ENCODE results near the gene ZNF335. TPM values are rescaled to one million over a fixed set of nuclear protein-coding genes. Genes with fewer than 3 reads are reported as not detected.

The ZNF335 gene, protein sequence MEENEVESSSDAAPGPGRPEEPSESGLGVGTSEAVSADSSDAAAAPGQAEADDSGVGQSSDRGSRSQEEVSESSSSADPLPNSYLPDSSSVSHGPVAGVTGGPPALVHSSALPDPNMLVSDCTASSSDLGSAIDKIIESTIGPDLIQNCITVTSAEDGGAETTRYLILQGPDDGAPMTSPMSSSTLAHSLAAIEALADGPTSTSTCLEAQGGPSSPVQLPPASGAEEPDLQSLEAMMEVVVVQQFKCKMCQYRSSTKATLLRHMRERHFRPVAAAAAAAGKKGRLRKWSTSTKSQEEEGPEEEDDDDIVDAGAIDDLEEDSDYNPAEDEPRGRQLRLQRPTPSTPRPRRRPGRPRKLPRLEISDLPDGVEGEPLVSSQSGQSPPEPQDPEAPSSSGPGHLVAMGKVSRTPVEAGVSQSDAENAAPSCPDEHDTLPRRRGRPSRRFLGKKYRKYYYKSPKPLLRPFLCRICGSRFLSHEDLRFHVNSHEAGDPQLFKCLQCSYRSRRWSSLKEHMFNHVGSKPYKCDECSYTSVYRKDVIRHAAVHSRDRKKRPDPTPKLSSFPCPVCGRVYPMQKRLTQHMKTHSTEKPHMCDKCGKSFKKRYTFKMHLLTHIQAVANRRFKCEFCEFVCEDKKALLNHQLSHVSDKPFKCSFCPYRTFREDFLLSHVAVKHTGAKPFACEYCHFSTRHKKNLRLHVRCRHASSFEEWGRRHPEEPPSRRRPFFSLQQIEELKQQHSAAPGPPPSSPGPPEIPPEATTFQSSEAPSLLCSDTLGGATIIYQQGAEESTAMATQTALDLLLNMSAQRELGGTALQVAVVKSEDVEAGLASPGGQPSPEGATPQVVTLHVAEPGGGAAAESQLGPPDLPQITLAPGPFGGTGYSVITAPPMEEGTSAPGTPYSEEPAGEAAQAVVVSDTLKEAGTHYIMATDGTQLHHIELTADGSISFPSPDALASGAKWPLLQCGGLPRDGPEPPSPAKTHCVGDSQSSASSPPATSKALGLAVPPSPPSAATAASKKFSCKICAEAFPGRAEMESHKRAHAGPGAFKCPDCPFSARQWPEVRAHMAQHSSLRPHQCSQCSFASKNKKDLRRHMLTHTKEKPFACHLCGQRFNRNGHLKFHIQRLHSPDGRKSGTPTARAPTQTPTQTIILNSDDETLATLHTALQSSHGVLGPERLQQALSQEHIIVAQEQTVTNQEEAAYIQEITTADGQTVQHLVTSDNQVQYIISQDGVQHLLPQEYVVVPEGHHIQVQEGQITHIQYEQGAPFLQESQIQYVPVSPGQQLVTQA (N-terminal part only)
- total RNA-seq, result 6.3 TPM

DNA sequence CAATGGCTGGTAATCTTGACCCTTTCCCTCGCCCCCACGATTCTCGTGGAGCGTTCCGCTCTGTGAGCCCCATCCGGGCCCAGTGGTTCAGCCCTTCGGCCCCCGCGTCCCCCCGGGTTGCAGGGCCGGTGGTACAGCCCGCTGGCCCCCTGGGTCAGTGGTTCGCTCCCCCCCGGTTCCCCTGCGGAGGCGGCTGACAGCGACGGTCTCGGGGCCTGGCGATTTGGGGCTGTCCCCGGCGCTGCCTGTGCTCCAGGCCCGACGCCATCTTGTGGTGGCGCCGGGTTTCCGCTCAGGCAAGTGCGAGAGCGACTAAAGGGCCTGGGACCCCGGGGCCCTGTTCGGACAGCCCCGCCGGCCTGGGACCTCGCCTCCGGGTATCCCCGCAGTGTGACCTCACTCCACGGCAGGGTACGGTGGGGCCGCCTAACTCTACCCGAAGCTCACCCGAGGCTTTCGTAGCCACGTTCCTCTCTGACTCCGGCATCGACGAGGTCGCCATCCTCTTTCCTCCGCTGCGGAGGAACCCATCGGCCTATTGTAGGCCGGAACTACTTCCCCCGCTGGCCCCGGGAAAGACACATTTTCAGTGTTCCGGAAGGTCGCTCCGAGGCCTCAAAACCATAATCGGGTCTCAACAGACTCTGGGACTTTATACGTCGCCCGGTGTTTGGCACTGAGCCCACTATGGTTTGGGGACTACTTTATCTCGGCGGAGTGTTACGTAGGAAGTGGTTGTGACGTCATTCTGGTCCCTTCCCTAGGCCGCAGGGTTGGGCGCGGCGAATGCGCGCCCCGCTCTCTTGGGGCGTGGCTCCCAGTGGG is at the start of gene ZNF335:
TSS of gene ZNF335 (minus strand) at position 529 of the 825 bp plus-strand sequence. CDS start 793 bp downstream, outside the sequence.
- H3K4me3 ChIP-seq (ENCODE audit: low read length in 3 of 3), result peak within 1 kb of the TSS; percentile 98 to 99 (median 99)
- peaks cover 24 to 29% (median 24%) of the 10 kb centered on the region in 3 donors for H3K36me3 ChIP-seq (ENCODE audit: control insufficient read depth in 3 of 3, insufficient read depth in 3 of 3, low read length in 3 of 3)
- peaks cover 32 to 38% (median 37%) of the 10 kb centered on the region in 3 donors for H3K4me1 ChIP-seq (ENCODE audit: control insufficient read depth in 3 of 3, insufficient read depth in 3 of 3, low read length in 3 of 3)
- H3K9me3 ChIP-seq (ENCODE audit: control insufficient read depth in 3 of 3, low read length in 3 of 3), result no peaks in the 10 kb centered on the region
- H3K27ac ChIP-seq (ENCODE audit: low read depth, low read length), result peak within 1 kb of the TSS; percentile 99
- H3K9ac ChIP-seq (ENCODE audit: low read depth in 1 of 3, low read length in 3 of 3), result peak within 1 kb of the TSS; percentile 96 to 99 (median 99)
- no peaks in the 10 kb centered on the region for H3K27me3 ChIP-seq (ENCODE audit: control insufficient read depth in 3 of 3, insufficient read depth in 3 of 3, low read length in 3 of 3)

DNA sequence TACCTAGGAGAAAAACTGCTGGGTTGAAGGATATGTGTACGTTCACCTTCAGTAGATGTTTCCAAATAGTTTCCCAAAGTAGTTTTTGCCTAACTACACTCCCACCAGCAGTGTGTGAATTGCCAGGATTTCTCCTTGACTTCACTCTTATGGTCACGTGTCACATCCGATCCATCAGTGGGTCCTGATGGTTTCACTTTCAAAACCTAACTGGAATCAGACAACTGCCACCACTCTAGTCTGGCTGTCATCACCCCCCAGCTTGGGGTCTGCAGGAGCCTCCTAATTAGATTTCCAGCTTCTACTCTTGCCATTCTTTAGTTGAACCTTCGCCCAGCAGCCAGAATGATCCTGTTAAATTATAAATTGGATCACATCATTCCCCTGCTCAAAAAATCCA is 48.6 kb upstream of the ZNF335 start:
- Histone ChIP-seq H3K27ac (ENCODE audit: low read depth, low read length) (no peak overlapping the region), H3K9me3 (ENCODE audit: control insufficient read depth in 3 of 3, low read length in 3 of 3) (no peaks in the 10 kb centered on the region), H3K27me3 (ENCODE audit: control insufficient read depth in 3 of 3, insufficient read depth in 3 of 3, low read length in 3 of 3) (peaks cover 60 to 76% (median 66%) of the 10 kb centered on the region in 3 donors)

DNA sequence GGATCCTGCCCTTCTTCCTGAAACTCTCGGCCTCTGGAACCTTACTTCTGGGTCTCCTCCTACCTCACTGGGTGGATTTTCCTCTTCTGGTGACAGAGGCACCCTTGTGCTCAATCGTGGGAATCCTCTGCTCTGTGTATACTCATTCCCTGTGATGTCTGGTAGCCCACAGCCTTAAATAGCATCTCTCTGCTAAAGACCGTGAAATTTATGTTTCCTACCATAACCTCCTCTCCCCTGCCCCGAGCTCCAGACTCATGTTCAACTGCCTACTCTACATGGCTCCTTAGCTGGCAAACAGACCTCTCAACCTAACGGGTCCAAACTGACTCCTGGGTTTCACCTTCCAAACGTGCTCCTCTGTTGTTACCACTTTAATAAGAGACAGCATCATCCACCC is 46.6 kb upstream of the ZNF335 start:
- no peak overlapping the region for H3K4me3 ChIP-seq (ENCODE audit: low read length in 3 of 3)
- no peak overlapping the region for H3K9ac ChIP-seq (ENCODE audit: low read depth in 1 of 3, low read length in 3 of 3)
- peaks cover 51 to 74% (median 65%) of the 10 kb centered on the region in 3 donors for H3K27me3 ChIP-seq (ENCODE audit: control insufficient read depth in 3 of 3, insufficient read depth in 3 of 3, low read length in 3 of 3)
- no peaks in the 10 kb centered on the region for H3K9me3 ChIP-seq (ENCODE audit: control insufficient read depth in 3 of 3, low read length in 3 of 3)
- H3K36me3 ChIP-seq (ENCODE audit: control insufficient read depth in 3 of 3, insufficient read depth in 3 of 3, low read length in 3 of 3), result no peaks in the 10 kb centered on the region
- peaks cover 0 to 5% (median 3%) of the 10 kb centered on the region in 3 donors for H3K4me1 ChIP-seq (ENCODE audit: control insufficient read depth in 3 of 3, insufficient read depth in 3 of 3, low read length in 3 of 3)
- H3K27ac ChIP-seq (ENCODE audit: low read depth, low read length), result no peak overlapping the region

More for the DNA sequence above, 48.6 kb upstream of the ZNF335 start:
- Histone ChIP-seq H3K36me3 (ENCODE audit: control insufficient read depth in 3 of 3, insufficient read depth in 3 of 3, low read length in 3 of 3) (no peaks in the 10 kb centered on the region), H3K9ac (ENCODE audit: low read depth in 1 of 3, low read length in 3 of 3) (no peak overlapping the region), H3K4me1 (ENCODE audit: control insufficient read depth in 3 of 3, insufficient read depth in 3 of 3, low read length in 3 of 3) (peaks cover 0 to 2% (median 0%) of the 10 kb centered on the region in 3 donors), H3K4me3 (ENCODE audit: low read length in 3 of 3) (no peak overlapping the region)

DNA sequence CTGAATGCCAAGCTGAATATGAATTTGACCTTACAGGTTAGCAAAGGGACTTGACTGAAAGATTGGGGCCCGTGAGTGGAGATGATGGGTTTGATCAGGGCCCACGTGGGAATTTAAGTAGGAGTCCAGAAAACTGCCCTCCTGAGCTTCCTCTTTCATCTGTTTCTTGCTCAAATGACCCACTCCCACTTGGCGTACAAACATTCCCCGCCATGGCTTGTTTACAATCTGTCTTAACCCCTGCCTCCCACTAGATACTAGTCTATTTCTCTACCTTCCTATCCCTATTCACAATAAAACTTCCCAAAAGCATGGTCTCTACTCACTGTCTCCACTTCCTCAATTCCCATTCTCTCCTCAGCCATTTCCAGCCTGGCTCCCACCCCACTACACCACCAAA is 46.1 kb upstream of the ZNF335 start:
- Histone ChIP-seq H3K9ac (ENCODE audit: low read depth in 1 of 3, low read length in 3 of 3) (no peak overlapping the region), H3K27me3 (ENCODE audit: control insufficient read depth in 3 of 3, insufficient read depth in 3 of 3, low read length in 3 of 3) (peaks cover 51 to 75% (median 65%) of the 10 kb centered on the region in 3 donors), H3K36me3 (ENCODE audit: control insufficient read depth in 3 of 3, insufficient read depth in 3 of 3, low read length in 3 of 3) (no peaks in the 10 kb centered on the region), H3K4me3 (ENCODE audit: low read length in 3 of 3) (no peak overlapping the region), H3K4me1 (ENCODE audit: control insufficient read depth in 3 of 3, insufficient read depth in 3 of 3, low read length in 3 of 3) (peaks cover 0 to 5% (median 3%) of the 10 kb centered on the region in 3 donors), H3K27ac (ENCODE audit: low read depth, low read length) (no peak overlapping the region), H3K9me3 (ENCODE audit: control insufficient read depth in 3 of 3, low read length in 3 of 3) (no peaks in the 10 kb centered on the region)

DNA sequence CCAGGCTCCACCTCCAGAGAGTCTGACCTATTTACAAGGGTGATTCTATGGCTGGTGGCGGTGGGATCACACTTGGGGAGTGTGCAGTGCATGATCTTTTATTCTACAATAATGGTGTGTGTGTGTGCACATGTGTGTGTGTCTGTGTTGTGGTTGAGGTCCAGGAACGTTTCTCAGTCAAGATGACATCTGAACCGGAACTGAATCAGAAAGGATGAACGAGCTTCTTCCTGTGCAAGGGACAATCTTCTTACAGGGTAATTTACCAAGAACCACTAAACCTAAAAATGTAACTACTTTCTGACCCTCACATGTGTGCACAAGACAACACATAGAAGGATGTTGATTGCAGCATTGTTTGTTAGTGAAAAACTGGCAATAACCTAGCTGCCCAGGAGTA is 45.3 kb upstream of the ZNF335 start:
- no peak overlapping the region for H3K4me3 ChIP-seq (ENCODE audit: low read length in 3 of 3)
- peaks cover 0 to 3% (median 3%) of the 10 kb centered on the region in 3 donors for H3K4me1 ChIP-seq (ENCODE audit: control insufficient read depth in 3 of 3, insufficient read depth in 3 of 3, low read length in 3 of 3)
- peaks cover 54 to 76% (median 66%) of the 10 kb centered on the region in 3 donors for H3K27me3 ChIP-seq (ENCODE audit: control insufficient read depth in 3 of 3, insufficient read depth in 3 of 3, low read length in 3 of 3)
- no peak overlapping the region for H3K27ac ChIP-seq (ENCODE audit: low read depth, low read length)
- H3K9me3 ChIP-seq (ENCODE audit: control insufficient read depth in 3 of 3, low read length in 3 of 3), result no peaks in the 10 kb centered on the region
- no peaks in the 10 kb centered on the region for H3K36me3 ChIP-seq (ENCODE audit: control insufficient read depth in 3 of 3, insufficient read depth in 3 of 3, low read length in 3 of 3)
- no peak overlapping the region for H3K9ac ChIP-seq (ENCODE audit: low read depth in 1 of 3, low read length in 3 of 3)

DNA sequence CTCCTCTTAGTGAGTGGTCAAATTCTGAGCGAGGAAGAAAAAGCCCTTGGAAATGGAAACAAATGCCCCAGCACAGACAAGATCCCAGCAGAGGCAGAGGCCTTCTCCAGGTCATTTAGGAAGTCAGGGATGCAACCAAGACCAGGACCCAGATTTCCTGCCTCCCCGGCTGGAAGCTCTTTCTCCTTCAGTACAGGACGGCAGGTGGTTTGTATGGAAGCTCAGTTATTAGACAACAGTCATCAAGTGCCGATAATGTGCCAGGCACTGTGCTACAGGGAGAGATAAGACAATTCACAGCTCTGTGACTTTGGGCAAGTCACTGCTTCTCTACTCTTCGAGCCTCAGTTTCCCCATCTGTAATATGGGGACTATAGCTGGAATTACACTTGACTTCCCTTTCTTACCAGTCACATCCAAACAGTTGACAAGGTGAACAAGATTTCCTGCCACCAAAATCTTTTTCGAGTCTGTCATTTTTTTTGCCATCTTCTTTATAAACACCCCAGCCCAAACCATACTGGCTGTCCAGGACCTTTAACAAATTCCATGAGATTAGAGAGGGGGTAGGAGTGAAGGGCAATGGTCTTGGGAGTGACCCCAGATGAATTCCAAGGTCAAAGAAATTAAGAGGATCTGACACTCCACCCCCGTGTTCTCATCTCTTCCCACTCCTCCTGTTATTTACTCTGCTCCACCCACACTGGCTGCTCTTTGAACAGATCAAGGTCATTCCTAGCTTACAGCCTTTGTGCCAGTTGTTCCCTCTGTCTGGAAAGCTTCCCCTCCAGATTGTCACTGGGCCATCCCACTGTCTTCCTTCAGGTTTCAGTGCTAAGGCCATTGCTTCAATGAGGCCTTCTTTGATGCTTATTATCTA is 42.8 kb upstream of the ZNF335 start:
- Histone ChIP-seq H3K4me1 (ENCODE audit: control insufficient read depth in 3 of 3, insufficient read depth in 3 of 3, low read length in 3 of 3) (peaks cover 0 to 12% (median 7%) of the 10 kb centered on the region in 3 donors), H3K4me3 (ENCODE audit: low read length in 3 of 3) (no peak overlapping the region), H3K9me3 (ENCODE audit: control insufficient read depth in 3 of 3, low read length in 3 of 3) (no peaks in the 10 kb centered on the region), H3K27ac (ENCODE audit: low read depth, low read length) (no peak overlapping the region), H3K9ac (ENCODE audit: low read depth in 1 of 3, low read length in 3 of 3) (no peak overlapping the region), H3K27me3 (ENCODE audit: control insufficient read depth in 3 of 3, insufficient read depth in 3 of 3, low read length in 3 of 3) (peaks cover 62 to 78% (median 77%) of the 10 kb centered on the region in 3 donors), H3K36me3 (ENCODE audit: control insufficient read depth in 3 of 3, insufficient read depth in 3 of 3, low read length in 3 of 3) (no peaks in the 10 kb centered on the region)

DNA sequence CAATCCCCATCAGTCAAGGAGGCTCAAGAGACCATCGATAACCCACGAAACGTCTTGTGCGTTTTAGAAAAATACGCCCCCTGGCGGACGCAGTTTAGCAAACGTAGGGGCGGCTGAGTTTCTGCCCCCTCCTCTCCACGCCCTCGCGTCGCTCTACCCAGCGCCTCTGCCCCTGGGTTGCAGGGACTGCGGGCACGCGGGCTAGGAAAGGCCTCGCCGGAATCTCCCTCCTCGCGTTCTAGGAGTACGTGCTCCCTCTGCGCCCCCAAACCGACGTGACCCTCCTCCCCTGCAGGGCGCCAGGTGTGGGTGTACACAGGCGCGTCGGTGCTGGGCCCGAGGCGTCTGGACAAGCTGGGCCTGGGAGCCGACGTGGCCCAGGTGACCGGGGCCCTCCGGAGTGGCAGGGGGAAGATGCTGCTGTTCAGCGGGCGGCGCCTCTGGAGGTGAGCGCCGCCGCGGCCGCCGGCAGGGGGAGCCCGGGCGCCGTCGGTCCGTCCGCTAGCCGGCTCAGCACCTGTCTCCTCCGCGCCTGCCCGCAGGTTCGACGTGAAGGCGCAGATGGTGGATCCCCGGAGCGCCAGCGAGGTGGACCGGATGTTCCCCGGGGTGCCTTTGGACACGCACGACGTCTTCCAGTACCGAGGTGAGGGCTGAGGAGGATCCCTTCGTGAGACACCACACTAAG is 42.0 kb upstream of the ZNF335 start:
- Histone ChIP-seq H3K27me3 (ENCODE audit: control insufficient read depth in 3 of 3, insufficient read depth in 3 of 3, low read length in 3 of 3) (peaks cover 69 to 85% (median 83%) of the 10 kb centered on the region in 3 donors), H3K4me3 (ENCODE audit: low read length in 3 of 3) (no peak overlapping the region), H3K4me1 (ENCODE audit: control insufficient read depth in 3 of 3, insufficient read depth in 3 of 3, low read length in 3 of 3) (peaks cover 0 to 12% (median 7%) of the 10 kb centered on the region in 3 donors), H3K9me3 (ENCODE audit: control insufficient read depth in 3 of 3, low read length in 3 of 3) (no peaks in the 10 kb centered on the region), H3K9ac (ENCODE audit: low read depth in 1 of 3, low read length in 3 of 3) (no peak overlapping the region), H3K36me3 (ENCODE audit: control insufficient read depth in 3 of 3, insufficient read depth in 3 of 3, low read length in 3 of 3) (no peaks in the 10 kb centered on the region), H3K27ac (ENCODE audit: low read depth, low read length) (no peak overlapping the region)

DNA sequence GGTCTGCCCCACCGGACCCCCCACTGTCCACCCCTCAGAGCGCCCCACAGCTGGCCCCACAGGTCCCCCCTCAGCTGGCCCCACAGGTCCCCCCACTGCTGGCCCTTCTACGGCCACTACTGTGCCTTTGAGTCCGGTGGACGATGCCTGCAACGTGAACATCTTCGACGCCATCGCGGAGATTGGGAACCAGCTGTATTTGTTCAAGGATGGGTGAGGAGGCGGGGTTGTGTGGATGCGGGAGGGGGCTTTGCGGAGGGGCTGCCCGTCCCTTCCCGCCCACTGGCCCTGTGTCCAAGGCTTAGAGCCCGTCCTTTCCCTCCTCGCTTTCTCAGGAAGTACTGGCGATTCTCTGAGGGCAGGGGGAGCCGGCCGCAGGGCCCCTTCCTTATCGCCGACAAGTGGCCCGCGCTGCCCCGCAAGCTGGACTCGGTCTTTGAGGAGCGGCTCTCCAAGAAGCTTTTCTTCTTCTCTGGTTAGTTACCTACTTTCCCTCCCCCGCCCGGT is 41.4 kb upstream of the ZNF335 start:
- peaks cover 0 to 14% (median 7%) of the 10 kb centered on the region in 3 donors for H3K4me1 ChIP-seq (ENCODE audit: control insufficient read depth in 3 of 3, insufficient read depth in 3 of 3, low read length in 3 of 3)
- peaks cover 71 to 85% (median 83%) of the 10 kb centered on the region in 3 donors for H3K27me3 ChIP-seq (ENCODE audit: control insufficient read depth in 3 of 3, insufficient read depth in 3 of 3, low read length in 3 of 3)
- no peaks in the 10 kb centered on the region for H3K36me3 ChIP-seq (ENCODE audit: control insufficient read depth in 3 of 3, insufficient read depth in 3 of 3, low read length in 3 of 3)
- H3K9ac ChIP-seq (ENCODE audit: low read depth in 1 of 3, low read length in 3 of 3), result no peak overlapping the region
- H3K4me3 ChIP-seq (ENCODE audit: low read length in 3 of 3), result no peak overlapping the region
- H3K27ac ChIP-seq (ENCODE audit: low read depth, low read length), result no peak overlapping the region
- H3K9me3 ChIP-seq (ENCODE audit: control insufficient read depth in 3 of 3, low read length in 3 of 3), result no peaks in the 10 kb centered on the region
